H9 (cell line): ENCODE measurements around the gene ATF7. TPM values are rescaled to one million over a fixed set of nuclear protein-coding genes. Genes with fewer than 3 reads are reported as not detected.

ENCODE experiments used
- DNase-seq: peaks from one replicate; pipeline ENCODE4 v3.0.0-alpha.2; 2017
- H2AFZ ChIP-seq: one replicate; pipeline ENCODE4 v1.6.1; 2013; ENCODE audit warnings: mild to moderate bottlenecking, low read length, control low read depth, moderate library complexity
- H2AK5ac ChIP-seq: 2 replicates; pipeline ENCODE4 v1.6.1; 2013; ENCODE audit warnings: low read length, control low read depth, mixed read lengths; ENCODE audit not compliant: insufficient read length
- H2BK120ac ChIP-seq: one replicate; pipeline ENCODE4 v1.6.1; 2013; ENCODE audit warnings: low read depth, mild to moderate bottlenecking, low read length, control low read depth, inconsistent platforms; ENCODE audit not compliant: poor library complexity, severe bottlenecking
- H2BK12ac ChIP-seq: 2 replicates; pipeline ENCODE4 v1.6.1; 2013; ENCODE audit warnings: low read length, control low read depth, mixed read lengths, low read depth; ENCODE audit not compliant: insufficient read length
- H2BK15ac ChIP-seq: 2 replicates; pipeline ENCODE4 v1.6.1; 2013; ENCODE audit warnings: low read depth, low read length, control low read depth
- H2BK20ac ChIP-seq: one replicate; pipeline ENCODE4 v1.6.1; 2013; ENCODE audit warnings: low read depth, mild to moderate bottlenecking, low read length, control low read depth, inconsistent platforms; ENCODE audit not compliant: poor library complexity, severe bottlenecking
- H2BK5ac ChIP-seq: 2 replicates; pipeline ENCODE4 v1.6.1; 2013; ENCODE audit warnings: low read length, control low read depth, mixed read lengths; ENCODE audit not compliant: insufficient read length
- H3K14ac ChIP-seq: 2 replicates; pipeline ENCODE4 v1.6.1; 2013; ENCODE audit warnings: low read length, control low read depth; ENCODE audit not compliant: insufficient read depth
- H3K18ac ChIP-seq: 2 replicates; pipeline ENCODE4 v1.6.1; 2013; ENCODE audit warnings: low read depth, mild to moderate bottlenecking, mixed read lengths, low read length, control low read depth; ENCODE audit not compliant: insufficient read length
- H3K23ac ChIP-seq: 2 replicates; pipeline ENCODE4 v1.6.1; 2013; ENCODE audit warnings: low read length, control low read depth, mixed read lengths, low read depth; ENCODE audit not compliant: insufficient read length
- H3K23me2 ChIP-seq: 2 replicates; pipeline ENCODE4 v1.6.1; 2013; ENCODE audit warnings: low read depth, mild to moderate bottlenecking, mixed read lengths, low read length, control low read depth; ENCODE audit not compliant: insufficient read length, poor library complexity, severe bottlenecking
- H3K27ac ChIP-seq: 2 replicates; pipeline ENCODE4 v1.5.1; 2013; ENCODE audit warnings: low read length, control low read depth, mixed read lengths, low read depth; ENCODE audit not compliant: insufficient read length
- H3K27me3 ChIP-seq: 2 replicates; pipeline ENCODE4 v1.6.1; 2013; ENCODE audit warnings: low read length, control low read depth, inconsistent platforms; ENCODE audit not compliant: insufficient read depth
- H3K4ac ChIP-seq: 2 replicates; pipeline ENCODE4 v1.6.1; 2013; ENCODE audit warnings: low read depth, mild to moderate bottlenecking, control low read depth, inconsistent platforms, low read length, moderate library complexity
- H3K4me1 ChIP-seq: 2 replicates; pipeline ENCODE4 v1.6.1; 2013; ENCODE audit warnings: low read length, control low read depth, inconsistent platforms; ENCODE audit not compliant: insufficient read depth
- H3K4me2 ChIP-seq: 2 replicates; pipeline ENCODE4 v1.6.1; 2013; ENCODE audit warnings: low read length, control low read depth, mixed read lengths; ENCODE audit not compliant: insufficient read length, insufficient read depth
- H3K56ac ChIP-seq: 2 replicates; pipeline ENCODE4 v1.6.1; 2013; ENCODE audit warnings: low read depth, mild to moderate bottlenecking, mixed read lengths, low read length, control low read depth; ENCODE audit not compliant: insufficient read length
- H3K79me1 ChIP-seq: 2 replicates; pipeline ENCODE4 v1.6.1; 2013; ENCODE audit warnings: low read depth, mild to moderate bottlenecking, moderate library complexity, low read length, control low read depth, inconsistent platforms; ENCODE audit not compliant: insufficient read depth, poor library complexity, severe bottlenecking
- H3K79me2 ChIP-seq: 2 replicates; pipeline ENCODE4 v1.6.1; 2013; ENCODE audit warnings: low read length, control low read depth, inconsistent platforms; ENCODE audit not compliant: insufficient read depth
- H3K9ac ChIP-seq: 2 replicates; pipeline ENCODE4 v1.6.1; 2013; ENCODE audit warnings: low read length, control low read depth, mixed read lengths; ENCODE audit not compliant: insufficient read length; ENCODE audit errors: extremely low read depth
- H3K9me3 ChIP-seq: one replicate; pipeline ENCODE4 v1.6.1; 2013; ENCODE audit warnings: low read depth, low read length, inconsistent platforms; ENCODE audit not compliant: control insufficient read depth
- H3T11ph ChIP-seq: one replicate; pipeline ENCODE4 v1.6.1; 2013; ENCODE audit warnings: mild to moderate bottlenecking, low read length, control low read depth, inconsistent platforms
- H4K20me1 ChIP-seq: one replicate; pipeline ENCODE4 v1.6.1; 2013; ENCODE audit not compliant: control insufficient read depth, insufficient read length, insufficient read depth
- H4K5ac ChIP-seq: 2 replicates; pipeline ENCODE4 v1.6.1; 2013; ENCODE audit warnings: low read depth, mild to moderate bottlenecking, mixed read lengths, low read length, control low read depth; ENCODE audit not compliant: insufficient read length
- H4K8ac ChIP-seq: replicated peaks from 2 replicates; pipeline ENCODE4 v1.6.1; 2013; ENCODE audit warnings: low read length, control low read depth, mixed read lengths, low read depth; ENCODE audit not compliant: insufficient read length
- H4K91ac ChIP-seq: 2 replicates; pipeline ENCODE4 v1.6.1; 2013; ENCODE audit warnings: low read depth, mild to moderate bottlenecking, moderate library complexity, mixed read lengths, low read length, control low read depth; ENCODE audit not compliant: insufficient read length
- H3K27ac Mint-ChIP-seq, 3 experiments: 2 replicates in 2 of 3; 3 replicates in 1 of 3; pipeline ENCODE4 v1.8.0; 2020 to 2021; ENCODE audit warnings: mixed read lengths in 3 of 3, mild to moderate bottlenecking in 1 of 3, moderate library complexity in 1 of 3
- H3K27me3 Mint-ChIP-seq: 2 replicates; pipeline ENCODE4 v1.8.0; 2021; ENCODE audit warnings: low read depth, mild to moderate bottlenecking, moderate library complexity, mixed read lengths
- H3K36me3 Mint-ChIP-seq, 3 experiments: 2 replicates in 2 of 3; 3 replicates in 1 of 3; pipeline ENCODE4 v1.8.0; 2020 to 2021; ENCODE audit warnings: low read depth in 3 of 3, mixed read lengths in 3 of 3; ENCODE audit not compliant: insufficient read depth in 1 of 3
- H3K4me1 Mint-ChIP-seq, 2 experiments: 2 replicates each; pipeline ENCODE4 v1.8.0; 2020; ENCODE audit warnings: mixed read lengths in 2 of 2
- H3K4me3 Mint-ChIP-seq, 2 experiments: 2 replicates in 1 of 2; 3 replicates in 1 of 2; pipeline ENCODE4 v1.8.0; 2020 to 2021; ENCODE audit warnings: mild to moderate bottlenecking in 2 of 2, mixed read lengths in 2 of 2, moderate library complexity in 1 of 2
- H3K9me3 Mint-ChIP-seq, 2 experiments: 2 replicates in 1 of 2; 3 replicates in 1 of 2; pipeline ENCODE4 v1.8.0; 2020; ENCODE audit warnings: mild to moderate bottlenecking in 2 of 2, mixed read lengths in 2 of 2, moderate library complexity in 1 of 2
- CTCF ChIP-seq: fragments of 200-600 bp; sonication (generic); conservative IDR thresholded peaks from 3 replicates; pipeline ENCODE4 v1.8.0; 2021; ENCODE audit warnings: antibody characterized with exemption, mild to moderate bottlenecking
- WGBS: extraction: QIAGEN DNeasy Blood & Tissue Kit; methylation state at CpG from one replicate; pipeline ENCODE4 v1.1.7; 2013; ENCODE audit warnings: missing lambda C conversion rate, low lambda C conversion rate, mixed read lengths; ENCODE audit not compliant: insufficient read length; ENCODE audit errors: extremely low coverage; 5-methylcytosine and 5-hydroxymethylcytosine counted together
- total RNA-seq: library from RNA; stranded (reverse); gene quantifications from 2 replicates; pipeline ENCODE4 v1.2.1, GENCODE V29; 2021

Gene ATF7
- total RNA-seq, 1 experiment from 2014 or later: 17.7 TPM

- H3K27me3 ChIP-seq: no peaks in the 10 kb centered on the region
- no peak overlapping the region for H3K9ac ChIP-seq
- no peaks in the 10 kb centered on the region for H3K79me1 ChIP-seq
- no peak overlapping the region for H3T11ph ChIP-seq
- H3K9me3 Mint-ChIP-seq: no peaks in the 10 kb centered on the region
- H3K79me2 ChIP-seq: no peaks in the 10 kb centered on the region
- no peak overlapping the region for H3K14ac ChIP-seq
- H3K23me2 ChIP-seq: no peaks in the 10 kb centered on the region
- H3K4me2 ChIP-seq: no peak overlapping the region
- TF ChIP-seq CTCF: no peak
- no peak overlapping the region for H4K8ac ChIP-seq
- no peak overlapping the region for H2AFZ ChIP-seq
- no peak overlapping the region for H3K4me3 Mint-ChIP-seq
- no CpG with 5 or more reads among the region's 1 CpG for WGBS
- H3K23ac ChIP-seq: no peak overlapping the region
- H3K18ac ChIP-seq: no peak overlapping the region
- H3K36me3 Mint-ChIP-seq: peaks cover 0 to 2% (median 0%) of the 10 kb centered on the region in 3 experiments; a peak in 1 of 7 replicates
- peaks cover 3 to 5% of the 10 kb centered on the region in 2 experiments; a peak in 2 of 4 replicates for H3K4me1 Mint-ChIP-seq
- H4K5ac ChIP-seq: no peak overlapping the region
- no peak overlapping the region for H3K27ac Mint-ChIP-seq
- no peak for DNase-seq
- H3K4me1 ChIP-seq: no peaks in the 10 kb centered on the region
- H3K9me3 ChIP-seq: no peaks in the 10 kb centered on the region
- H2BK15ac ChIP-seq: no peak overlapping the region
- H2BK12ac ChIP-seq: no peak overlapping the region
- no peaks in the 10 kb centered on the region for H3K27me3 Mint-ChIP-seq
- no peak overlapping the region for H3K56ac ChIP-seq
- no peak overlapping the region for H4K91ac ChIP-seq
- no peak overlapping the region for H2BK120ac ChIP-seq
- H4K20me1 ChIP-seq: no peaks in the 10 kb centered on the region
- H2AK5ac ChIP-seq: no peak overlapping the region
- no peak overlapping the region for H2BK20ac ChIP-seq
- H3K4ac ChIP-seq: no peak overlapping the region
- no peak overlapping the region for H3K27ac ChIP-seq
- H2BK5ac ChIP-seq: no peak overlapping the region
These were observed 12.4 kb downstream of the ATF7 start for GRCh38 chr12:53613821-53614220.
